Epithelial cell of prostate (primary cell): ENCODE data around the gene RGS19.

ENCODE experiments used
- DNase-seq: peaks from one replicate; pipeline ENCODE4 v3.0.0-alpha.2; 2011; ENCODE audit warnings: low read depth, low spot score
- H3K27ac ChIP-seq: fragments of 450-650 bp; 2 replicates; pipeline ENCODE4 v1.5.1; 2017; ENCODE audit warnings: mild to moderate bottlenecking

Gene RGS19

GRCh38 chr20:64023361-64024140 is 55.8 kb downstream of the RGS19 start:
- DNase-seq, result no peak
- H3K27ac ChIP-seq, result no peak overlapping the region
